ENCODE results near the gene MYOF.
"Not testable (repeated sequence)": the region's sequence is repeated elsewhere in the genome, so short reads cannot be mapped to it uniquely, and the experiment has no call there.

Gene MYOF

DNA sequence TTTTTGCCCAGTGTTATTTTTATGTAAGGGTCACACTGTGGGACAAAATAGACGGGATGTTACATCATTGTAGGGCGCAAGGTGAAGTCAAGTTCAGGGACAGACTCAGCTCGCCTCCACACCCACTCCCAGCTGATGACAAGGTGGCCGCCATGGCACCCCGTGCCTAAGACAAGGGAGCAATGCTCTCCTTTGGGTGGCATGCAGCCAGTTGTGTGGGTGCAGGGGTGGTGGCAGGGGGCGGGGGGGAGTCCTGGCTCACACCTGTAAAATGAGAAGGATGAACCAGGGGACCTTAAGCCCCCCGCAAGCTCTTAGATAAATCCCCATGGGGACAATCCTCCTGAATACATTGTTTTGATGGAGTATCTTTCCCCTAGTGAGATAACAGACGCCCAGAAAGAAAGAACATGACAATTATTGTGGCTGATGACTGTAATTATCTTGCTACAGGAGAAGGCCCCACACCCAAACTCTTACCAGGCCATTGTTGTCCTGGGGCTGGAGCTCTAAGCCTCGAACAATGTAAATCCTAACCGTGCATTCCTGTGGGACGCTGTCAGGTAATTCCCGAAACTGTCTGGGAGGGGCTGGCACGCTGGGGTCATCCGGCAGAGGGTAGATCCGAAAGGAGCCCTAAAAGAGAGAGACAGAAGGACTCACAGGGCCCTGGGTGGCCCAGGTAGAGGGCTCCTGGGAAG lies 148.7 kb downstream of the MYOF start:
- in situ Hi-C loops (cut with HindIII; ENCODE audit: low pct_ligation_motif_present, low sequenced_read_pairs) = no loop called here
- peaks cover 94% of the 10 kb centered on the region for H3K36me3 ChIP-seq (replicated peaks)
- DNase-seq = no peak

DNA sequence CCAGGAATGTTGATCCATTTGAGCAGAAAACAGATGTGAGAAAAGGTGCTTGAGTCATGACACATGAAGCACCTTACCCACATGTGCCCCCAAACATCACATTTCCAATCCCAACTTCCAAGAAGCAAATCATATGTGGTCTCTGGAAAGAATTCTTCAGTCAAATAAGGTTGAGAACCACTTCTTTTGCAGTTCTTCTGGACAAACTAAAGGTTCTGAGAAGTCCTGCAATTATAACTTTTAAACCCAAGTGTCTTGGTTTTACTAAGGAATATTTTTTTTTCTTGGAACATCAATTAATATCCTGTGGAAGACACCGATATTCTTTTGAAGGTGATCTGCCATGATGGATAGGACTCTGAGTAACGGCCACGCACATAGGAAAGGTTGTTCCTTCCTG lies 151.3 kb downstream of the MYOF start:
- H3K27ac ChIP-seq = no peak overlapping the region
- no peak overlapping the region for H3K4me3 ChIP-seq (ENCODE audit: low read depth, low read length)
- TF ChIP-seq, protein P1, sequence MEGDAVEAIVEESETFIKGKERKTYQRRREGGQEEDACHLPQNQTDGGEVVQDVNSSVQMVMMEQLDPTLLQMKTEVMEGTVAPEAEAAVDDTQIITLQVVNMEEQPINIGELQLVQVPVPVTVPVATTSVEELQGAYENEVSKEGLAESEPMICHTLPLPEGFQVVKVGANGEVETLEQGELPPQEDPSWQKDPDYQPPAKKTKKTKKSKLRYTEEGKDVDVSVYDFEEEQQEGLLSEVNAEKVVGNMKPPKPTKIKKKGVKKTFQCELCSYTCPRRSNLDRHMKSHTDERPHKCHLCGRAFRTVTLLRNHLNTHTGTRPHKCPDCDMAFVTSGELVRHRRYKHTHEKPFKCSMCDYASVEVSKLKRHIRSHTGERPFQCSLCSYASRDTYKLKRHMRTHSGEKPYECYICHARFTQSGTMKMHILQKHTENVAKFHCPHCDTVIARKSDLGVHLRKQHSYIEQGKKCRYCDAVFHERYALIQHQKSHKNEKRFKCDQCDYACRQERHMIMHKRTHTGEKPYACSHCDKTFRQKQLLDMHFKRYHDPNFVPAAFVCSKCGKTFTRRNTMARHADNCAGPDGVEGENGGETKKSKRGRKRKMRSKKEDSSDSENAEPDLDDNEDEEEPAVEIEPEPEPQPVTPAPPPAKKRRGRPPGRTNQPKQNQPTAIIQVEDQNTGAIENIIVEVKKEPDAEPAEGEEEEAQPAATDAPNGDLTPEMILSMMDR (IDR thresholded peaks at IDR 0.05; ENCODE audit: low read depth, low read length, missing control alignments) = no peak
- no peak for DNase-seq
- H3K36me3 ChIP-seq (replicated peaks) = peaks cover 96% of the 10 kb centered on the region
- in situ Hi-C loops (cut with HindIII; ENCODE audit: low pct_ligation_motif_present, low sequenced_read_pairs) = no loop called here
- H3K27me3 ChIP-seq (replicated peaks) = no peaks in the 10 kb centered on the region

More for the DNA sequence above, 148.7 kb downstream of the MYOF start:
- TF ChIP-seq, protein P1 (IDR thresholded peaks at IDR 0.05; ENCODE audit: low read depth, low read length, missing control alignments) = no peak
- Histone ChIP-seq H3K27me3 (replicated peaks) (no peaks in the 10 kb centered on the region), H3K4me3 (ENCODE audit: low read depth, low read length) (no peak overlapping the region), H3K27ac (no peak overlapping the region)

DNA sequence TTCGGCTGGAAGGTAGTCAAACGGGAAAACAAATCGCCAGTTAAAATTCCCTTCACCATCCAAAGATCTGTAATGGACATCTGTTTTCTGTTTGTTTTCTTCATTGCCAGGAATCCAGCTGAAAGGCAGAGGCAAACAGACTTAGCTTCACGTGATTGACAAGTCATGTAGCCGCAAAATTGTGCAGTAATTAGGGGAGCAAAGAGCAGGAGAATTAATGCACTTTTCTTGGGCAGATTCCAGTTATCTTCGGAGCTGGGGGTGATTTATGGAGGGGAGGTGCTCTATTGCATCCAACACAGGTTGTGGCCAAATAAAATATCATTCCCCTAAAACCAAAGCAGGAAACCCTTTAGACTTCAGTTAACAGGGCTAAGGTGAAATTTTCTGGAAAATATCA lies 162.2 kb downstream of the MYOF start:
- TF ChIP-seq, protein P1 (IDR thresholded peaks at IDR 0.05; ENCODE audit: low read depth, low read length, missing control alignments) = no peak
- H3K36me3 ChIP-seq (replicated peaks) = peaks cover 94% of the 10 kb centered on the region
- no peaks in the 10 kb centered on the region for H3K27me3 ChIP-seq (replicated peaks)
- no peak for DNase-seq
- H3K4me3 ChIP-seq (ENCODE audit: low read depth, low read length) = no peak overlapping the region
- H3K27ac ChIP-seq = no peak overlapping the region
- in situ Hi-C loops (cut with HindIII; ENCODE audit: low pct_ligation_motif_present, low sequenced_read_pairs) = no loop called here

DNA sequence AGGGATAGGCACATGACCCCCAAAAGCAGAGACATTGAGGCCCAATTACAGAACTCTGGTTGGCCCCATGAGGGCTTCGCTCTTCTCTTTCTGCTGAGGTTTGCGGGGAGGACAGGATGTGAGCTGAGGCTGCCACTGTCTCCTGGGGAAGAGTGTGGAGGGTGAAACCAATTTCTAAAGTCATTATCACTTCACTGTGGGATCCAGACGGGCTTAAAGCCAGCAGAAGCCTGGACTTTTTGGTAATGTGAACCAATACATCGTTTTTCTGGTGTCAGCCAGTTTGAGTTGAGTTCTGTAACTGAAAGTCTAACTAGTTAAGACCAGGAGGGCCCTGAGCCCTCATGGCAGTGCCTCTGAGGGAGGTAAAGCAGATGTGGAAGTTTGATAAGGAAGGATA lies 163.0 kb downstream of the MYOF start:
- Histone ChIP-seq H3K4me3 (ENCODE audit: low read depth, low read length) (no peak overlapping the region), H3K27me3 (replicated peaks) (no peaks in the 10 kb centered on the region), H3K27ac (no peak overlapping the region), H3K36me3 (replicated peaks) (peaks cover 94% of the 10 kb centered on the region)
- in situ Hi-C loops (cut with HindIII; ENCODE audit: low pct_ligation_motif_present, low sequenced_read_pairs) = no loop called here
- no peak for DNase-seq
- TF ChIP-seq, protein P1 (IDR thresholded peaks at IDR 0.05; ENCODE audit: low read depth, low read length, missing control alignments) = no peak

DNA sequence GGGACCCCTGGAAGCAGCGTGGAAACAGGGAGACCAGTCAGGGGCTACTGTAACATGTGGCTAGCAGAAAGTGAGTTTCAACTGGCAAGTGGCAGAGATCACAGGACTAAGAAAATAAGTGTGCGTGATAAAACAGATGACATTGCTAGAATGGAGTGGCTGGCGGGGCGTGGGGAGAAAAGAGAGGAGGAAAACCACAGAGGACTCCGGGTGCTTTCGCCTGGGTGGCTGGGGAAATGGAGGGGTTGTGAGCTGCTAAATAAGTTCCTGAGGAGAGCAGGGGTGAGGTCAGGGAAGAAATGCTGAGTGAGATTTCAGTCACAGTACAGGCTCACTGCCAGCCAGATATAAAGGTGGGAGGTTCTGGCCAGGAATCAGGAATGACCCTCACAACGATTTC lies 166.9 kb downstream of the MYOF start:
- no peak for DNase-seq
- H3K27ac ChIP-seq = no peak overlapping the region
- H3K4me3 ChIP-seq (ENCODE audit: low read depth, low read length) = no peak overlapping the region
- no peaks in the 10 kb centered on the region for H3K27me3 ChIP-seq (replicated peaks)
- TF ChIP-seq, protein P1 (IDR thresholded peaks at IDR 0.05; ENCODE audit: low read depth, low read length, missing control alignments) = no peak
- in situ Hi-C loops (cut with HindIII; ENCODE audit: low pct_ligation_motif_present, low sequenced_read_pairs) = no loop called here
- H3K36me3 ChIP-seq (replicated peaks) = peaks cover 98% of the 10 kb centered on the region

DNA sequence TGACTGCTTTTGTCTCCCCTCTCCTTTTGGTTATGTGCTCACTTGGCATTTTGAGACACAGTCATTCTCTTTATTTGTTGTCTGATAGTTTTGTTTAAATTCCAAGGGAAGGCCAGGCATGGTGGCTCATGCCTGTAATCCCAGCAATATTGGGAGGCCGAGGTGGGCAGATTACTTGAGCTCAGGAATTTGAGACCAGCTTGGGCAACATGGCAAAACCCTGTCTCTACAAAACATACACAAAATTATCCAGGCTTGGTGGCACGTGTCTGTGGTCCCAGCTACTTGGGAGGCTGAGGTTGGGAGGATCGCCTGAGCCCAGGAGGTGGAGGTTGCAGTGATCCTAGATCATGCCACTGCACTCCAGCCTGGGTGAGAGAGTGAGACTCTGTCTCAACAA lies 167.5 kb downstream of the MYOF start:
- H3K27me3 ChIP-seq (replicated peaks); H3K27ac ChIP-seq; H3K4me3 ChIP-seq (ENCODE audit: low read depth, low read length); in situ Hi-C loops (cut with HindIII; ENCODE audit: low pct_ligation_motif_present, low sequenced_read_pairs); DNase-seq: not testable (repeated sequence)
- H3K36me3 ChIP-seq (replicated peaks) = peaks cover 98% of the 10 kb centered on the region

Data from brain microvascular endothelial cell (primary cell).